ENCODE measurements around the gene LAMC3. TPM values are rescaled to one million over a fixed set of nuclear protein-coding genes. Genes with fewer than 3 reads are reported as not detected.

Gene LAMC3
- total RNA-seq, 1 donor from 2014 or later, result 0.22 TPM

DNA sequence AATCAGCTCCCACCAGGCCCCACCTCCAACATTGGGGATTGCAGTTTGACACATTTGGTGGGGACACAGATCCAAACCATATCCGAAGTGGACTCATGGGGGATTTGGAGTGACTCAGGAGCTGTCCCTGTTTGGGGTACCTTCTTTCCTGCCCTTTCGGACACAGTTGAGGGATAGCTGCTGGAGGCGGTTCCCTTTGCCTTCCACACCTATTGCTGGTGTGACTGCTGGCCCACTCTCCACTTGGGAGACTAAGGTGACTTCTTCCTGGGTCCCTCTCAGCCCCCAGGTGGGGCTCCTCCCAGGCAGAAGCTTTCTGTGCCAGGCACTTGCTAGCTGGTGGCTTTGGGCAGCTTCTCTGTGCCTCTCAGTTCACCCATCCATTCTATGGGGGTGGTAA is 26.6 kb downstream of the LAMC3 start:
- intact Hi-C loops (cut with DNase I), result no loop called here
- DNase-seq (ENCODE audit: missing footprints) (no peak), ATAC-seq (no peak)

DNA sequence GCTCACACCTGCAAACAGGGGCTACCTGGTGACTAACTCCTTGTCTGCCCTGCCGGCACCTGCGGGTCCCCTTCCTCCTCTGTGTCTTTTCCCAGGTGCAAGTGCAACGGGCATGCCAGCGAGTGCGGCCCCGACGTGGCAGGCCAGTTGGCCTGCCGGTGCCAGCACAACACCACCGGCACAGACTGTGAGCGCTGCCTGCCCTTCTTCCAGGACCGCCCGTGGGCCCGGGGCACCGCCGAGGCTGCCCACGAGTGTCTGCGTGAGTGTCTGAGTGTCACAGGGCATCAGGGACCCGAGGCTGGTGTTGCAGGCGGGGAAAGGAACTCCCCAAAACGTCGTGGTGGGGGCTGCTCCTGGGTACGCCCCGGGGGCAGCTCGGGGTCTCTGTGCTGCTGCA is 27.1 kb downstream of the LAMC3 start:
- ATAC-seq (no peak), DNase-seq (ENCODE audit: missing footprints) (peak; percentile 46)
- intact Hi-C loops (cut with DNase I), result no loop called here

- DNase-seq (ENCODE audit: missing footprints) (peak; percentile 73), ATAC-seq (peak; percentile 56)
- intact Hi-C loops (cut with DNase I), result no loop called here
These were observed 27.8 kb downstream of the LAMC3 start for GRCh38 chr9:131036529-131037334.

DNA sequence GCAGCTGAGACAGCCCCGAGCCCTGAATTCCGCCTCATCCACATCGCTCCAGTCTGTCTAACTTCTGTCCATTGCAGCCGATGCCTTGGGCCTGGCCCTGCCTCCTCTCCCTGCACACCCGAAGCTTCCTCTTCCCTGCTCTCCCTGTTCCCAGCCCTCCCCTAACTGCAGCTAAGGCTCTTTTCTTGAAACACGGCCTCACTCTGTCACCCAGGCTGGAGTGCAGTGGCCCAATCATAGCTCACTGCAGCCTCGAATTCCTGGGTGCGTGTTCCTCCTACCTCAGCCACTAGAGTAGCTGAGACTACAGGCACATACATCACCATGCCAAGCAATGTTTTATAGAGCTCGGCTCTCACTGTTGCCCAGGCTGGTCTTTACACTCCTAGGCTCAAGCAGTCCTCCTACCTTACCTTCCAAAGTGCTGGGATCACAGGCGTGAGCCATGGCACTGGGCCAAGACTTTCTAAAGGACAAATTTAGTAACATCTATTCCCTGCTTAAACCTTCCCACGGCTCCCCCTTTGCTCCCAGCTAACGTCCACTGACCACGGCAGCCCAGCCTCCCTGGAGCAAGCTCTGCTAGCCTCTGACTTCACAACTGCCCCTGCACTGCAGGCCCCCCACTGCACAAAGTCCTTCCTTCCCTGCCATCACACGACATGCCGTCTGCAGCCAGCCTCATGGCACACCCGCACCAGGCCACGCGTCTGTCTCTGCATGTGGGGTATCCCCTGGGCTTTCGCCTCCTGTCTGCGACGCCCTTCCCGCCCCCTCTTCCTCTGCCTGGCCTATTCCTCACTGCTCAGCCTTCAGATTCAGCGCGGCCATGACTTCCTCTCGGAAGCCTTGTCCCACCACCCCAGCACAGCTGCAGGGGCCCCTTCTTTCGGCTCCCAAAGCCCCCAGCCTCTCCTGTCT is 28.6 kb downstream of the LAMC3 start:
- peak; percentile 55 for ATAC-seq
- peak; percentile 45 for DNase-seq (ENCODE audit: missing footprints)
- intact Hi-C loops (cut with DNase I), result no loop called here

GRCh38 chr9:131038256-131039128 is 29.5 kb downstream of the LAMC3 start:
- ATAC-seq (no peak), DNase-seq (ENCODE audit: missing footprints) (peak; percentile 22)
- intact Hi-C loops (cut with DNase I), result no loop called here

DNA sequence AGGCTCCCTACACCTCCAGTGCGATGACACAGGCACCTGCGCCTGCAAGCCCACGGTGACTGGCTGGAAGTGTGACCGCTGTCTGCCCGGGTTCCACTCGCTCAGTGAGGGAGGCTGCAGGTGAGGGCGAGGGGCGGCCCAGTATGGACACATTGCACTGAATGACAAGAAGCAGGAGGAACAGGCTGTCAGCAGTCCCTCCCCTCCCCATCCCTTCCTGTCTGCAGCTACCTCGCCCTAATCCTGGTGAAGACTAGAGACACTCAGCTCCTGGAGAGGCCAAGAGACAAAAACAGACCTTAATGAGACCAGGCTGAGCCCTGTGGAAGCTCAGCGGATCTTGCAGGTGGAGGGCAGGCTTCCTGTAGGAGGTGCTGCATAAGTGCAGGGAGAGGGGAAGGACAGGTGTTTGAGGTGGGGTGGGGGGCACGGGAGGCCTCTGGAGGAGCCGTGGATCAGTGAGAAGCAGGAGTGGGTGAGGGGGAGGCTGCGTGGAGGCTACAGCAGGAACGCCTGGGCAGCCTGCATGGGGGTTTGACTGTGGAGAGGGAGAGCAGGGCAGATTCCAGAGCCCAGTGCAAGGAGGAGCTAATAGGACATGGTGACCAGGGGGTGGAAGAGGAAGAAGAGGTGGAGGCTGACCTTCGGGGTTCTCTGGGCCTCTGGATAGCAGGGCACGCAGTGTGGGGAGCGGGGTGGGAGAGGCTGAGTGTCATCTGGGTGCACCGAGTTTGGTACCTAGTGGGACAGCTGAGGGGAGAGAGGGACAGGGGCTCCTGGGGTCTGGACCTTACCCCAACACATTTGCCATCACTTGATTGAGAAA is 30.4 kb downstream of the LAMC3 start:
- intact Hi-C loops (cut with DNase I), result no loop called here
- no peak for ATAC-seq
- DNase-seq (ENCODE audit: missing footprints), result peak; percentile 63

GRCh38 chr9:131042666-131043065 is 33.7 kb downstream of the LAMC3 start:
- DNase-seq (ENCODE audit: missing footprints) (no peak), ATAC-seq (no peak)
- intact Hi-C loops (cut with DNase I), result loop anchor here (10.0 kb wide), 1 partner anchor 108 kb away; the partner anchor contains the start of gene FIBCD1

- intact Hi-C loops (cut with DNase I), result loop anchor here (10.0 kb wide), 1 partner anchor 108 kb away; the partner anchor contains the start of gene FIBCD1
- DNase-seq (ENCODE audit: missing footprints) (peak; percentile 17), ATAC-seq (no peak)
These were observed 34.1 kb downstream of the LAMC3 start for GRCh38 chr9:131043087-131043486.

DNA sequence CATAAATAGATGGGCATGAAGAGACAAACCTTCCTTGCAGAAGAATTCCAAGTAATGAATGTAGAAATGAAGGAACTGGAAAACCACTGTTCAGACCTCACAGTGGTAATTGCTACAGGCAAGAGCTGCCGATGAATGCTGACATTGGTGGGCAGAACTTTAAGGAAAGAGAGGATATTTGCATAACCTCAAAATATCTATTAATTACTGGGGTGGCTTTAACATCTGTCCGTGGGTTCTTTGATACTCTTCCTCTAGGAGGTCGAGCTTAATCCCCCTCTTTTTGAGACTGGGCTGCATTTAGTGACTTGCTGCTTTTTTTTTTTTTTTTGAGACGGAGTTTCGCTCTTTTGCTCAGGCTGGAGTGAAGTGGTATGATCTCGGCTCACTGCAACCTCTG is 34.7 kb downstream of the LAMC3 start:
- intact Hi-C loops (cut with DNase I), result loop anchor here (10.0 kb wide), 1 partner anchor 109 kb away; the partner anchor contains the start of gene FIBCD1
- ATAC-seq, result no peak
- no peak for DNase-seq (ENCODE audit: missing footprints)

- DNase-seq (ENCODE audit: missing footprints) (peak; percentile 42), ATAC-seq (no peak)
- intact Hi-C loops (cut with DNase I), result loop anchor here (2.0 to 10.0 kb wide), 4 partner anchors 38 to 345 kb away; partner anchors contain the start of genes FIBCD1 and LAMC3
These were observed 36.5 kb downstream of the LAMC3 start for GRCh38 chr9:131045300-131046092.

GRCh38 chr9:131046093-131046380 is 37.1 kb downstream of the LAMC3 start:
- intact Hi-C loops (cut with DNase I), result loop anchor here (2.0 to 10.0 kb wide), 4 partner anchors 39 to 345 kb away; partner anchors contain the start of genes FIBCD1 and LAMC3
- DNase-seq (ENCODE audit: missing footprints) (peak; percentile 20), ATAC-seq (no peak)

GRCh38 chr9:131046581-131047202 is 37.7 kb downstream of the LAMC3 start:
- intact Hi-C loops (cut with DNase I), result loop anchor here (2.0 to 10.0 kb wide), 4 partner anchors 39 to 346 kb away; partner anchors contain the start of genes FIBCD1 and LAMC3
- DNase-seq (ENCODE audit: missing footprints), result peak; percentile 86

GRCh38 chr9:131048332-131048731 is 39.4 kb downstream of the LAMC3 start:
- intact Hi-C loops (cut with DNase I), result loop anchor here (5.0 to 10.0 kb wide), 2 partner anchors 41 to 114 kb away; partner anchors contain the start of genes FIBCD1 and LAMC3
- ATAC-seq, result no peak

More at GRCh38 chr9:131046581-131047202, 37.7 kb downstream of the LAMC3 start:
- ATAC-seq, result peak; percentile 86

GRCh38 chr9:131048820-131049219 is 39.8 kb downstream of the LAMC3 start:
- no peak for ATAC-seq
- DNase-seq (ENCODE audit: missing footprints), result peak; percentile 41
- intact Hi-C loops (cut with DNase I), result loop anchor here (5.0 to 10.0 kb wide), 2 partner anchors 42 to 114 kb away; partner anchors contain the start of genes FIBCD1 and LAMC3

More at GRCh38 chr9:131048332-131048731, 39.4 kb downstream of the LAMC3 start:
- peak; percentile 21 for DNase-seq (ENCODE audit: missing footprints)

- ATAC-seq (no peak), DNase-seq (ENCODE audit: missing footprints) (peak; percentile 37)
- intact Hi-C loops (cut with DNase I), result loop anchor here (5.0 to 10.0 kb wide), 2 partner anchors 43 to 115 kb away; partner anchors contain the start of genes FIBCD1 and LAMC3
These were observed 41.1 kb downstream of the LAMC3 start for GRCh38 chr9:131049829-131050715.

Measured in Right ventricle myocardium inferior (tissue), 1 donor.